C4-2B (cell line): ENCODE results near the gene ADCY2.
"Not testable (repeated sequence)": the region's sequence is repeated elsewhere in the genome, so short reads cannot be mapped to it uniquely, and the experiment has no call there.

ENCODE experiments used
- H3K27ac ChIP-seq: fragments of 450-650 bp; 2 replicates; pipeline ENCODE4 v1.5.1; 2017
- CTCF ChIP-seq: fragments of 450-650 bp; conservative IDR thresholded peaks from 2 replicates; pipeline ENCODE4 v1.5.1; 2017; ENCODE audit warnings: mild to moderate bottlenecking
- ZFX ChIP-seq: fragments of 450-650 bp; IDR thresholded peaks from 2 replicates; pipeline ENCODE4 v1.6.1; 2017

ADCY2 gene

GRCh38 chr5:7415587-7416535 lies 19.9 kb downstream of the ADCY2 start:
- no peak overlapping the region for H3K27ac ChIP-seq
- TF ChIP-seq ZFX (no peak), CTCF (no peak)

GRCh38 chr5:7418276-7418675 lies 22.3 kb downstream of the ADCY2 start:
- no peak overlapping the region for H3K27ac ChIP-seq

GRCh38 chr5:7419367-7419766 lies 23.4 kb downstream of the ADCY2 start:
- H3K27ac ChIP-seq: no peak overlapping the region
- TF ChIP-seq CTCF (no peak), ZFX (no peak)

More at GRCh38 chr5:7418276-7418675, 22.3 kb downstream of the ADCY2 start:
- TF ChIP-seq CTCF (no peak), ZFX (no peak)

- TF ChIP-seq CTCF (no peak), ZFX (no peak)
- H3K27ac ChIP-seq: no peak overlapping the region
Measured at GRCh38 chr5:7419846-7420245, 23.9 kb downstream of the ADCY2 start.

GRCh38 chr5:7420510-7421280 lies 24.8 kb downstream of the ADCY2 start:
- no peak overlapping the region for H3K27ac ChIP-seq
- TF ChIP-seq CTCF (no peak), ZFX (no peak)

- no peak overlapping the region for H3K27ac ChIP-seq
- TF ChIP-seq ZFX (no peak), CTCF (no peak)
Measured at GRCh38 chr5:7422316-7423106, 26.6 kb downstream of the ADCY2 start.

- H3K27ac ChIP-seq: not testable (repeated sequence)
Measured at GRCh38 chr5:7423231-7423630, 27.3 kb downstream of the ADCY2 start.
